OCI-LY7 (cell line): ENCODE measurements around the gene TMCC1. TPM values are rescaled to one million over a fixed set of nuclear protein-coding genes. Genes with fewer than 3 reads are reported as not detected.
"Not testable (repeated sequence)": the region's sequence is repeated elsewhere in the genome, so short reads cannot be mapped to it uniquely, and the experiment has no call there.

Experiments
- BruUV-seq: library from RNA; stranded (reverse); fragments of 400-500 nt; replicated peaks from 2 replicates; lab custom pipeline; 2021; lab: Mats Ljungman, UMichigan
- CTCF ChIA-PET: fragments of 300-600 bp; sonication (Branson Sonifier 250); formaldehyde crosslinking; loops from one replicate; lab custom pipeline; 2022; ENCODE audit warnings: antibody characterized with exemption; ENCODE audit not compliant: unreplicated experiment; lab: Charles Lee
- POLR2A ChIA-PET: fragments of 300-600 bp; sonication (Branson Sonifier 250); formaldehyde crosslinking; loops from one replicate; lab custom pipeline; 2022; ENCODE audit warnings: antibody characterized with exemption; lab: Charles Lee
- DNase-seq: peaks from one replicate; pipeline ENCODE4 v3.0.0-alpha.2; 2015; ENCODE audit warnings: low spot score
- H2AFZ ChIP-seq: fragments of 200-600 bp; sonication (generic), shearing (Covaris generic); 2 replicates; pipeline ENCODE4 v1.6.1; 2014; ENCODE audit warnings: mild to moderate bottlenecking, antibody characterized with exemption, low read length, moderate library complexity
- H3K27ac ChIP-seq: fragments of 200-600 bp; sonication (generic); 2 replicates; pipeline ENCODE4 v1.5.1; 2014; ENCODE audit warnings: mixed run types, low read depth, mild to moderate bottlenecking, moderate library complexity, low read length, inconsistent platforms; ENCODE audit not compliant: poor library complexity, severe bottlenecking
- H3K36me3 ChIP-seq: fragments of 200-600 bp; sonication (generic); 2 replicates; pipeline ENCODE4 v1.6.1; 2014; ENCODE audit warnings: mild to moderate bottlenecking, antibody characterized with exemption, low read length, moderate library complexity, mixed read lengths; ENCODE audit not compliant: insufficient read depth
- H3K4me1 ChIP-seq: fragments of 200-600 bp; sonication (generic); 2 replicates; pipeline ENCODE4 v1.5.1; 2014; ENCODE audit warnings: mild to moderate bottlenecking, low read length; ENCODE audit not compliant: insufficient read depth, poor library complexity, severe bottlenecking
- H3K4me2 ChIP-seq: fragments of 200-600 bp; sonication (generic); 2 replicates; pipeline ENCODE4 v1.6.1; 2014; ENCODE audit warnings: mild to moderate bottlenecking, low read length
- H3K4me3 ChIP-seq: fragments of 200-600 bp; sonication (generic); 2 replicates; pipeline ENCODE4 v1.5.1; 2014; ENCODE audit warnings: mild to moderate bottlenecking, low read depth, low read length; ENCODE audit not compliant: poor library complexity, severe bottlenecking
- H3K79me2 ChIP-seq: fragments of 200-600 bp; sonication (generic); 2 replicates; pipeline ENCODE4 v1.6.1; 2016; ENCODE audit warnings: low read depth, mild to moderate bottlenecking, low read length, moderate library complexity, mixed read lengths; ENCODE audit not compliant: insufficient read depth
- H3K9me2 ChIP-seq: fragments of 200-600 bp; sonication (generic); 2 replicates; pipeline ENCODE4 v1.6.1; 2016; ENCODE audit warnings: mild to moderate bottlenecking, low read length, mixed read lengths; ENCODE audit not compliant: insufficient read depth
- H3K9me3 ChIP-seq: fragments of 200-600 bp; sonication (generic); 2 replicates; pipeline ENCODE4 v1.6.1; 2014; ENCODE audit warnings: mild to moderate bottlenecking, mixed run types, low read length, mixed read lengths
- H4K20me1 ChIP-seq: fragments of 200-600 bp; sonication (generic); 2 replicates; pipeline ENCODE4 v1.6.1; 2014; ENCODE audit warnings: mild to moderate bottlenecking, antibody characterized with exemption, low read length, moderate library complexity, mixed read lengths; ENCODE audit not compliant: insufficient read depth
- CTCF ChIP-seq: fragments of 200-600 bp; sonication (generic); conservative IDR thresholded peaks from 2 replicates; pipeline ENCODE4 v1.5.1; 2014; ENCODE audit warnings: mild to moderate bottlenecking, antibody characterized with exemption, low read length, moderate library complexity, mixed read lengths
- EZH2phosphoT487 ChIP-seq: fragments of 200-600 bp; sonication (generic); IDR thresholded peaks from 2 replicates; pipeline ENCODE4 v1.6.1; 2018; ENCODE audit warnings: low read depth, borderline replicate concordance, mild to moderate bottlenecking, mixed run types, antibody characterized with exemption, low read length, moderate library complexity, mixed read lengths
- intact Hi-C: fragments of 100-400 bp; cut with micrococcal nuclease; formaldehyde crosslinking; loops from one replicate; pipeline ENCODE4 v1.10.0; 2022; ENCODE audit not compliant: unreplicated experiment
- total RNA-seq, 2 experiments: library from RNA; depleted of rRNA in 1 of 2; stranded (reverse); fragments of >200 nt in 1 of 2; shearing (Covaris generic) in 1 of 2; gene quantifications; 2 replicates each; pipeline ENCODE4 v1.2.3, GENCODE V29; 2014 to 2022

The TMCC1 gene
- total RNA-seq, 2 experiments from 2014 or later: 31.7 to 38.8 TPM

- TF ChIP-seq CTCF: no peak
- no peak for TF ChIP-seq EZH2phosphoT487
- ChIA-PET CTCF (no interaction called here), POLR2A (interaction anchor here (1.2 kb wide), 1 partner anchor 11 kb away, joined by 3 read pairs; no protein-coding TSS in a partner anchor)
- H3K36me3 ChIP-seq: peaks cover 5% of the 10 kb centered on the region; the same call in 1 of the 2 replicates
- BruUV-seq: no TSS peak
- no peak for DNase-seq
- H3K4me2 ChIP-seq: no peak overlapping the region
- H3K27ac ChIP-seq: no peak overlapping the region
- H2AFZ ChIP-seq: no peak overlapping the region
- no peaks in the 10 kb centered on the region for H4K20me1 ChIP-seq
- H3K9me2 ChIP-seq: no peaks in the 10 kb centered on the region
- H3K4me3 ChIP-seq: no peak overlapping the region
- peaks cover 6% of the 10 kb centered on the region; the same call in 1 of the 2 replicates for H3K79me2 ChIP-seq
- H3K9me3 ChIP-seq: peaks cover 8% of the 10 kb centered on the region; the same call in 1 of the 2 replicates
- no peaks in the 10 kb centered on the region for H3K4me1 ChIP-seq
- intact Hi-C loops: no loop called here
These were observed 135.2 kb downstream of the TMCC1 start for GRCh38 chr3:129758306-129758705.

- H3K9me3 ChIP-seq: peaks cover 22% of the 10 kb centered on the region; the same call in 1 of the 2 replicates
- H3K4me1 ChIP-seq: no peaks in the 10 kb centered on the region
- intact Hi-C loops: no loop called here
- H3K79me2 ChIP-seq: peaks cover 6% of the 10 kb centered on the region; the same call in 1 of the 2 replicates
- CTCF ChIA-PET: no interaction called here
- no peak overlapping the region for H3K27ac ChIP-seq
- no peak overlapping the region for H3K4me2 ChIP-seq
- H3K36me3 ChIP-seq: peaks cover 12% of the 10 kb centered on the region; the same call in 1 of the 2 replicates
- no peak overlapping the region for H2AFZ ChIP-seq
- POLR2A ChIA-PET: no interaction called here
- TF ChIP-seq CTCF (no peak), EZH2phosphoT487 (no peak)
- no TSS peak for BruUV-seq
- no peak for DNase-seq
- H3K9me2 ChIP-seq: no peaks in the 10 kb centered on the region
- H3K4me3 ChIP-seq: no peak overlapping the region
- H4K20me1 ChIP-seq: no peaks in the 10 kb centered on the region
These were observed 136.6 kb downstream of the TMCC1 start for GRCh38 chr3:129756871-129757270.

- H3K9me2 ChIP-seq, H2AFZ ChIP-seq, H3K4me3 ChIP-seq, H3K79me2 ChIP-seq, intact Hi-C loops, H3K4me1 ChIP-seq, H3K36me3 ChIP-seq, H4K20me1 ChIP-seq, CTCF ChIA-PET, H3K4me2 ChIP-seq, BruUV-seq, H3K27ac ChIP-seq, DNase-seq: not testable (repeated sequence)
- POLR2A ChIA-PET: interaction anchor here (0.6 kb wide), 1 partner anchor 960 kb away, joined by 4 read pairs; no protein-coding TSS in a partner anchor
- peaks cover 25% of the 10 kb centered on the region; the same call in 1 of the 2 replicates for H3K9me3 ChIP-seq
These were observed 142.4 kb downstream of the TMCC1 start for GRCh38 chr3:129751105-129751504.
